Activated T-helper 2 cell treated with anti-CD3 and anti-CD28 coated beads, Interferon-gamma antibody, Interleukin-2, Interleukin-4, amounts not matched to agents 10 μg/mL and 5 μg/mL and 100 μg/mL, durations not matched to agents 14 hours and 24 hours and 36 hours (primary cell): ENCODE measurements around the gene MAP1LC3C. TPM values are rescaled to one million over a fixed set of nuclear protein-coding genes. Genes with fewer than 3 reads are reported as not detected.

Source experiments
- total RNA-seq: library from RNA; stranded (reverse); gene quantifications from 2 replicates; pipeline ENCODE4 v1.2.3, GENCODE V29; 2022

The MAP1LC3C gene
- total RNA-seq, 1 donor from 2014 or later, result not detected

Other genes starting within 250 kb of the MAP1LC3C start
- 49.2 and 52.5 TPM in 2 replicates for gene EXO1, start 150.9 kb downstream of the MAP1LC3C start, total RNA-seq
- gene BECN2, start 41.3 kb downstream of the MAP1LC3C start, total RNA-seq, result not detected in 2 replicates